GM23338 (cell line): ENCODE data around the gene SEH1L. TPM values are rescaled to one million over a fixed set of nuclear protein-coding genes. Genes with fewer than 3 reads are reported as not detected.

Source experiments
- ATAC-seq: fragments of 200-7000 bp; cut with Tn5 transposase; 3 replicates; pipeline ENCODE4 v1.9.1; 2020
- DNase-seq: peaks from one replicate; pipeline ENCODE4 v3.0.0-alpha.2; 2015; ENCODE audit warnings: low spot score
- H2AFZ ChIP-seq: fragments of 200-600 bp; sonication (generic); 2 replicates; pipeline ENCODE4 v1.8.0; 2016; ENCODE audit warnings: antibody characterized with exemption, mild to moderate bottlenecking, moderate library complexity
- H3F3A ChIP-seq: fragments of 200-600 bp; sonication (generic); replicated peaks from 2 replicates; pipeline ENCODE4 v1.8.0; 2017; ENCODE audit warnings: antibody characterized with exemption, mixed run types, low read depth
- H3K27ac ChIP-seq: fragments of 200-600 bp; sonication (generic); 2 replicates; pipeline ENCODE4 v1.6.1; 2016; ENCODE audit warnings: low read depth
- H3K27me3 ChIP-seq: fragments of 200-600 bp; sonication (generic); 2 replicates; pipeline ENCODE4 v1.8.0; 2016; ENCODE audit warnings: mild to moderate bottlenecking, mixed run types, moderate library complexity; ENCODE audit not compliant: insufficient read depth
- H3K36me3 ChIP-seq: fragments of 200-600 bp; sonication (generic); 2 replicates; pipeline ENCODE4 v1.8.0; 2016; ENCODE audit warnings: mild to moderate bottlenecking; ENCODE audit not compliant: insufficient read depth
- H3K4me1 ChIP-seq: fragments of 200-600 bp; sonication (generic); 2 replicates; pipeline ENCODE4 v1.8.0; 2016; ENCODE audit warnings: mild to moderate bottlenecking, moderate library complexity; ENCODE audit not compliant: insufficient read depth
- H3K4me2 ChIP-seq: fragments of 200-600 bp; sonication (generic); 2 replicates; pipeline ENCODE4 v1.7.1; 2017; ENCODE audit warnings: mixed run types
- H3K4me3 ChIP-seq: fragments of 200-600 bp; sonication (generic); 2 replicates; pipeline ENCODE4 v1.6.1; 2016; ENCODE audit warnings: mixed run types
- H3K79me2 ChIP-seq: fragments of 200-600 bp; sonication (generic); replicated peaks from 2 replicates; pipeline ENCODE4 v1.8.0; 2017; ENCODE audit warnings: mild to moderate bottlenecking; ENCODE audit not compliant: insufficient read depth
- H3K9me2 ChIP-seq: fragments of 200-600 bp; sonication (generic); 2 replicates; pipeline ENCODE4 v1.8.0; 2017; ENCODE audit not compliant: insufficient read depth
- H4K20me1 ChIP-seq: fragments of 200-600 bp; sonication (generic); replicated peaks from 2 replicates; pipeline ENCODE4 v1.8.0; 2017; ENCODE audit warnings: mild to moderate bottlenecking; ENCODE audit not compliant: insufficient read depth
- H3K27ac Mint-ChIP-seq: 2 replicates; pipeline ENCODE4 v1.8.0; 2020; ENCODE audit warnings: inconsistent platforms, mild to moderate bottlenecking, moderate library complexity, mixed read lengths
- H3K27me3 Mint-ChIP-seq: 3 replicates; pipeline ENCODE4 v1.8.0; 2022; ENCODE audit warnings: low read depth, mild to moderate bottlenecking, moderate library complexity, mixed read lengths, inconsistent platforms; ENCODE audit not compliant: insufficient read depth, poor library complexity
- H3K36me3 Mint-ChIP-seq: 3 replicates; pipeline ENCODE4 v1.8.0; 2021; ENCODE audit warnings: low read depth, mild to moderate bottlenecking, inconsistent platforms, moderate library complexity, mixed read lengths
- H3K4me1 Mint-ChIP-seq: 3 replicates; pipeline ENCODE4 v1.8.0; 2020; ENCODE audit warnings: mild to moderate bottlenecking, inconsistent platforms, mixed read lengths
- H3K4me3 Mint-ChIP-seq: 3 replicates; pipeline ENCODE4 v1.8.0; 2021; ENCODE audit warnings: moderate library complexity, mild to moderate bottlenecking, inconsistent platforms, mixed read lengths
- H3K9me3 Mint-ChIP-seq: 3 replicates; pipeline ENCODE4 v1.8.0; 2020; ENCODE audit warnings: moderate library complexity, mild to moderate bottlenecking, inconsistent platforms, mixed read lengths
- CREB1 ChIP-seq: fragments of 250-450 bp; sonication (Bioruptor Pico); IDR thresholded peaks from 2 replicates; pipeline ENCODE4 v1.5.0; 2020; ENCODE audit warnings: low read depth, mild to moderate bottlenecking, moderate library complexity
- CTCF ChIP-seq, 2 experiments: fragments of 200-600 bp in 1 of 2; sonication (generic) in 1 of 2; conservative IDR thresholded peaks; 2 replicates each; pipeline versions ENCODE4 v1.5.1 to v1.6.1; 2016 to 2017; ENCODE audit warnings: antibody characterized with exemption in 2 of 2, low read depth in 2 of 2, mild to moderate bottlenecking in 2 of 2, moderate library complexity in 1 of 2
- ETS1 ChIP-seq: IDR thresholded peaks from 2 replicates; pipeline ENCODE4 v1.6.1; 2016; ENCODE audit warnings: antibody characterized with exemption
- EZH2 ChIP-seq: fragments of 200-600 bp; sonication (generic); IDR thresholded peaks from one replicate; pipeline ENCODE4 v1.8.0; 2017; ENCODE audit warnings: antibody characterized with exemption, mild to moderate bottlenecking, low read depth; ENCODE audit not compliant: unreplicated experiment
- JUNB ChIP-seq: IDR thresholded peaks from one replicate; pipeline ENCODE4 v1.6.1; 2016; ENCODE audit warnings: antibody characterized with exemption; ENCODE audit not compliant: unreplicated experiment
- NANOG ChIP-seq: IDR thresholded peaks from 2 replicates; pipeline ENCODE4 v1.6.1; 2016; ENCODE audit warnings: antibody characterized with exemption, borderline replicate concordance
- POLR2AphosphoS5 ChIP-seq: IDR thresholded peaks from 2 replicates; pipeline ENCODE4 v1.6.1; 2016; ENCODE audit warnings: antibody characterized with exemption, low read depth
- REST ChIP-seq: IDR thresholded peaks from one replicate; pipeline ENCODE4 v1.6.1; 2018; ENCODE audit warnings: antibody characterized with exemption; ENCODE audit not compliant: unreplicated experiment
- STAT1 ChIP-seq: IDR thresholded peaks from one replicate; pipeline ENCODE4 v1.6.1; 2016; ENCODE audit warnings: antibody characterized with exemption; ENCODE audit not compliant: unreplicated experiment
- ZNF114 ChIP-seq: fragments of 250-450 bp; sonication (Bioruptor Pico); IDR thresholded peaks from 2 replicates; pipeline ENCODE4 v1.5.0; 2020; ENCODE audit warnings: mild to moderate bottlenecking, moderate library complexity
- ZNF331 ChIP-seq: fragments of 250-450 bp; sonication (Bioruptor Pico); IDR thresholded peaks from 2 replicates; pipeline ENCODE4 v1.5.0; 2020; ENCODE audit warnings: low read depth, mild to moderate bottlenecking, moderate library complexity
- ZNF462 ChIP-seq: fragments of 250-450 bp; sonication (Bioruptor Pico); IDR thresholded peaks from 2 replicates; pipeline ENCODE4 v1.5.0; 2020; ENCODE audit warnings: mild to moderate bottlenecking, moderate library complexity
- polyA plus RNA-seq: library from polyadenylated mRNA; unstranded; fragments of >200 nt; fragmentation: Nextera tagmentation; extraction: Ambion mirVana; gene quantifications from 2 replicates; pipeline ENCODE4 v1.2.1, GENCODE V29; 2016
- total RNA-seq: library from RNA; depleted of rRNA; stranded (reverse); fragments of >200 nt; shearing (Covaris generic); gene quantifications from 2 replicates; pipeline ENCODE4 v1.2.3, GENCODE V29; 2014

The SEH1L gene
- total and polyA plus RNA-seq, 2 experiments from 2014 or later, result 46.9 to 72.0 TPM

GRCh38 chr18:13035249-13035914 is 87.6 kb downstream of the SEH1L start:
- DNase-seq (no peak), ATAC-seq (no peak)
- Histone ChIP-seq H3K4me3 (no peak overlapping the region), H3K4me2 (no peak overlapping the region), H3K27me3 (no peaks in the 10 kb centered on the region), H3F3A (no peaks in the 10 kb centered on the region), H3K4me1 (no peaks in the 10 kb centered on the region), H3K36me3 (peaks cover 5% of the 10 kb centered on the region; the same call in 1 of the 2 replicates), H3K79me2 (no peaks in the 10 kb centered on the region; the same call in 1 of the 2 replicates), H3K9me2 (no peaks in the 10 kb centered on the region), H3K27ac (no peak overlapping the region), H2AFZ (no peak overlapping the region), H4K20me1 (no peaks in the 10 kb centered on the region)
- Mint-ChIP-seq H3K36me3 (peaks cover 23% of the 10 kb centered on the region), H3K27ac (no peak overlapping the region), H3K4me1 (no peaks in the 10 kb centered on the region; the same call in 2 of the 3 replicates), H3K4me3 (no peak overlapping the region), H3K9me3 (no peaks in the 10 kb centered on the region), H3K27me3 (peaks cover 2% of the 10 kb centered on the region)
- TF ChIP-seq ZNF331 (no peak), EZH2 (no peak), NANOG (no peak), REST (no peak), STAT1 (no peak), CTCF (conservative IDR thresholded peaks at IDR 0.05; ENCODE audit: low read depth in 2 of 2) (no peak), POLR2AphosphoS5 (no peak), ZNF462 (CRISPR knock-in tag) (no peak), CREB1 (CRISPR knock-in tag) (no peak), ETS1 (no peak), JUNB (no peak), ZNF114 (CRISPR knock-in tag) (no peak)
